GM18505 (cell line): ENCODE data around the gene KCNN3.

Experiments used
- ATAC-seq: cut with Tn5 transposase; IDR thresholded peaks from one replicate; pipeline ENCODE4 v1.9.1; 2021; ENCODE audit not compliant: unreplicated experiment
- POLR2A ChIP-seq: IDR thresholded peaks from 4 replicates; pipeline ENCODE4 v1.6.1; 2011; ENCODE audit warnings: borderline replicate concordance; ENCODE audit not compliant: insufficient read depth, insufficient read length; ENCODE audit errors: extremely low read depth

Gene KCNN3

GRCh38 chr1:154747380-154747739, 122.7 kb downstream of the KCNN3 start:
- ATAC-seq, result no peak
- TF ChIP-seq POLR2A, result no peak

GRCh38 chr1:154746622-154747299, 123.3 kb downstream of the KCNN3 start:
- no peak for TF ChIP-seq POLR2A
- no peak for ATAC-seq

GRCh38 chr1:154745750-154746425, 124.2 kb downstream of the KCNN3 start:
- TF ChIP-seq POLR2A, result no peak
- ATAC-seq, result no peak

GRCh38 chr1:154745286-154745731, 124.8 kb downstream of the KCNN3 start:
- no peak for ATAC-seq
- no peak for TF ChIP-seq POLR2A

- no peak for ATAC-seq
- TF ChIP-seq POLR2A, result no peak
Observed at GRCh38 chr1:154744352-154745035, 125.6 kb downstream of the KCNN3 start.

GRCh38 chr1:154743526-154744036, 126.5 kb downstream of the KCNN3 start:
- no peak for ATAC-seq
- no peak for TF ChIP-seq POLR2A

- TF ChIP-seq POLR2A, result no peak
- ATAC-seq, result no peak
Observed at GRCh38 chr1:154742606-154743005, 127.5 kb downstream of the KCNN3 start.

- TF ChIP-seq POLR2A, result no peak
- ATAC-seq, result no peak
Observed at GRCh38 chr1:154741741-154742495, 128.2 kb downstream of the KCNN3 start.

- TF ChIP-seq POLR2A, result no peak
- no peak for ATAC-seq
Observed at GRCh38 chr1:154741327-154741726, 128.8 kb downstream of the KCNN3 start.

- no peak for TF ChIP-seq POLR2A
- ATAC-seq, result no peak
Observed at GRCh38 chr1:154739654-154740053, 130.4 kb downstream of the KCNN3 start.

GRCh38 chr1:154736841-154737240, 133.2 kb downstream of the KCNN3 start:
- no peak for TF ChIP-seq POLR2A
- ATAC-seq, result no peak

GRCh38 chr1:154735804-154736168, 134.3 kb downstream of the KCNN3 start:
- TF ChIP-seq POLR2A, result no peak
- no peak for ATAC-seq

- TF ChIP-seq POLR2A, result no peak
- no peak for ATAC-seq
Observed at GRCh38 chr1:154735061-154735803, 134.8 kb downstream of the KCNN3 start.

GRCh38 chr1:154733621-154734020, 136.5 kb downstream of the KCNN3 start:
- TF ChIP-seq POLR2A, result no peak
- no peak for ATAC-seq
